ENCODE data around the gene RBM15.

GRCh38 chr1:110338309-110338885 lies 780 bp upstream of the RBM15 start:
- TF ChIP-seq CTCF (IDR thresholded peaks at IDR 0.05 in 8 of 11, conservative IDR thresholded peaks at IDR 0.05 in 3 of 11), result peak; percentile 55 to 87 (median 76)
- TF ChIP-seq POLR2A (IDR thresholded peaks at IDR 0.05), result peak in 2 of 3 donors; percentile 33 to 57

Data from spleen (tissue), 7 donors.